H9 (cell line): ENCODE data around the gene SLC10A3. TPM values are rescaled to one million over a fixed set of nuclear protein-coding genes. Genes with fewer than 3 reads are reported as not detected.

ENCODE experiments used
- DNase-seq: peaks from one replicate; pipeline ENCODE4 v3.0.0-alpha.2; 2017
- H2AFZ ChIP-seq: one replicate; pipeline ENCODE4 v1.6.1; 2013; ENCODE audit warnings: mild to moderate bottlenecking, low read length, control low read depth, moderate library complexity
- H2AK5ac ChIP-seq: 2 replicates; pipeline ENCODE4 v1.6.1; 2013; ENCODE audit warnings: low read length, control low read depth, mixed read lengths; ENCODE audit not compliant: insufficient read length
- H2BK120ac ChIP-seq: one replicate; pipeline ENCODE4 v1.6.1; 2013; ENCODE audit warnings: low read depth, mild to moderate bottlenecking, low read length, control low read depth, inconsistent platforms; ENCODE audit not compliant: poor library complexity, severe bottlenecking
- H2BK12ac ChIP-seq: 2 replicates; pipeline ENCODE4 v1.6.1; 2013; ENCODE audit warnings: low read length, control low read depth, mixed read lengths, low read depth; ENCODE audit not compliant: insufficient read length
- H2BK15ac ChIP-seq: 2 replicates; pipeline ENCODE4 v1.6.1; 2013; ENCODE audit warnings: low read depth, low read length, control low read depth
- H2BK20ac ChIP-seq: one replicate; pipeline ENCODE4 v1.6.1; 2013; ENCODE audit warnings: low read depth, mild to moderate bottlenecking, low read length, control low read depth, inconsistent platforms; ENCODE audit not compliant: poor library complexity, severe bottlenecking
- H2BK5ac ChIP-seq: 2 replicates; pipeline ENCODE4 v1.6.1; 2013; ENCODE audit warnings: low read length, control low read depth, mixed read lengths; ENCODE audit not compliant: insufficient read length
- H3K14ac ChIP-seq: 2 replicates; pipeline ENCODE4 v1.6.1; 2013; ENCODE audit warnings: low read length, control low read depth; ENCODE audit not compliant: insufficient read depth
- H3K18ac ChIP-seq: 2 replicates; pipeline ENCODE4 v1.6.1; 2013; ENCODE audit warnings: low read depth, mild to moderate bottlenecking, mixed read lengths, low read length, control low read depth; ENCODE audit not compliant: insufficient read length
- H3K23ac ChIP-seq: 2 replicates; pipeline ENCODE4 v1.6.1; 2013; ENCODE audit warnings: low read length, control low read depth, mixed read lengths, low read depth; ENCODE audit not compliant: insufficient read length
- H3K23me2 ChIP-seq: 2 replicates; pipeline ENCODE4 v1.6.1; 2013; ENCODE audit warnings: low read depth, mild to moderate bottlenecking, mixed read lengths, low read length, control low read depth; ENCODE audit not compliant: insufficient read length, poor library complexity, severe bottlenecking
- H3K27ac ChIP-seq: 2 replicates; pipeline ENCODE4 v1.5.1; 2013; ENCODE audit warnings: low read length, control low read depth, mixed read lengths, low read depth; ENCODE audit not compliant: insufficient read length
- H3K27me3 ChIP-seq: 2 replicates; pipeline ENCODE4 v1.6.1; 2013; ENCODE audit warnings: low read length, control low read depth, inconsistent platforms; ENCODE audit not compliant: insufficient read depth
- H3K4ac ChIP-seq: 2 replicates; pipeline ENCODE4 v1.6.1; 2013; ENCODE audit warnings: low read depth, mild to moderate bottlenecking, control low read depth, inconsistent platforms, low read length, moderate library complexity
- H3K4me1 ChIP-seq: 2 replicates; pipeline ENCODE4 v1.6.1; 2013; ENCODE audit warnings: low read length, control low read depth, inconsistent platforms; ENCODE audit not compliant: insufficient read depth
- H3K4me2 ChIP-seq: 2 replicates; pipeline ENCODE4 v1.6.1; 2013; ENCODE audit warnings: low read length, control low read depth, mixed read lengths; ENCODE audit not compliant: insufficient read length, insufficient read depth
- H3K56ac ChIP-seq: 2 replicates; pipeline ENCODE4 v1.6.1; 2013; ENCODE audit warnings: low read depth, mild to moderate bottlenecking, mixed read lengths, low read length, control low read depth; ENCODE audit not compliant: insufficient read length
- H3K79me1 ChIP-seq: 2 replicates; pipeline ENCODE4 v1.6.1; 2013; ENCODE audit warnings: low read depth, mild to moderate bottlenecking, moderate library complexity, low read length, control low read depth, inconsistent platforms; ENCODE audit not compliant: insufficient read depth, poor library complexity, severe bottlenecking
- H3K79me2 ChIP-seq: 2 replicates; pipeline ENCODE4 v1.6.1; 2013; ENCODE audit warnings: low read length, control low read depth, inconsistent platforms; ENCODE audit not compliant: insufficient read depth
- H3K9ac ChIP-seq: 2 replicates; pipeline ENCODE4 v1.6.1; 2013; ENCODE audit warnings: low read length, control low read depth, mixed read lengths; ENCODE audit not compliant: insufficient read length; ENCODE audit errors: extremely low read depth
- H3K9me3 ChIP-seq: one replicate; pipeline ENCODE4 v1.6.1; 2013; ENCODE audit warnings: low read depth, low read length, inconsistent platforms; ENCODE audit not compliant: control insufficient read depth
- H3T11ph ChIP-seq: one replicate; pipeline ENCODE4 v1.6.1; 2013; ENCODE audit warnings: mild to moderate bottlenecking, low read length, control low read depth, inconsistent platforms
- H4K20me1 ChIP-seq: one replicate; pipeline ENCODE4 v1.6.1; 2013; ENCODE audit not compliant: control insufficient read depth, insufficient read length, insufficient read depth
- H4K5ac ChIP-seq: 2 replicates; pipeline ENCODE4 v1.6.1; 2013; ENCODE audit warnings: low read depth, mild to moderate bottlenecking, mixed read lengths, low read length, control low read depth; ENCODE audit not compliant: insufficient read length
- H4K8ac ChIP-seq: replicated peaks from 2 replicates; pipeline ENCODE4 v1.6.1; 2013; ENCODE audit warnings: low read length, control low read depth, mixed read lengths, low read depth; ENCODE audit not compliant: insufficient read length
- H4K91ac ChIP-seq: 2 replicates; pipeline ENCODE4 v1.6.1; 2013; ENCODE audit warnings: low read depth, mild to moderate bottlenecking, moderate library complexity, mixed read lengths, low read length, control low read depth; ENCODE audit not compliant: insufficient read length
- H3K27ac Mint-ChIP-seq, 3 experiments: 2 replicates in 2 of 3; 3 replicates in 1 of 3; pipeline ENCODE4 v1.8.0; 2020 to 2021; ENCODE audit warnings: mixed read lengths in 3 of 3, mild to moderate bottlenecking in 1 of 3, moderate library complexity in 1 of 3
- H3K27me3 Mint-ChIP-seq: 2 replicates; pipeline ENCODE4 v1.8.0; 2021; ENCODE audit warnings: low read depth, mild to moderate bottlenecking, moderate library complexity, mixed read lengths
- H3K36me3 Mint-ChIP-seq, 3 experiments: 2 replicates in 2 of 3; 3 replicates in 1 of 3; pipeline ENCODE4 v1.8.0; 2020 to 2021; ENCODE audit warnings: low read depth in 3 of 3, mixed read lengths in 3 of 3; ENCODE audit not compliant: insufficient read depth in 1 of 3
- H3K4me1 Mint-ChIP-seq, 2 experiments: 2 replicates each; pipeline ENCODE4 v1.8.0; 2020; ENCODE audit warnings: mixed read lengths in 2 of 2
- H3K4me3 Mint-ChIP-seq, 2 experiments: 2 replicates in 1 of 2; 3 replicates in 1 of 2; pipeline ENCODE4 v1.8.0; 2020 to 2021; ENCODE audit warnings: mild to moderate bottlenecking in 2 of 2, mixed read lengths in 2 of 2, moderate library complexity in 1 of 2
- H3K9me3 Mint-ChIP-seq, 2 experiments: 2 replicates in 1 of 2; 3 replicates in 1 of 2; pipeline ENCODE4 v1.8.0; 2020; ENCODE audit warnings: mild to moderate bottlenecking in 2 of 2, mixed read lengths in 2 of 2, moderate library complexity in 1 of 2
- CTCF ChIP-seq: fragments of 200-600 bp; sonication (generic); conservative IDR thresholded peaks from 3 replicates; pipeline ENCODE4 v1.8.0; 2021; ENCODE audit warnings: antibody characterized with exemption, mild to moderate bottlenecking
- WGBS: extraction: QIAGEN DNeasy Blood & Tissue Kit; methylation state at CpG from one replicate; pipeline ENCODE4 v1.1.7; 2013; ENCODE audit warnings: missing lambda C conversion rate, low lambda C conversion rate, mixed read lengths; ENCODE audit not compliant: insufficient read length; ENCODE audit errors: extremely low coverage; 5-methylcytosine and 5-hydroxymethylcytosine counted together
- total RNA-seq: library from RNA; stranded (reverse); gene quantifications from 2 replicates; pipeline ENCODE4 v1.2.1, GENCODE V29; 2021

SLC10A3 gene
- total RNA-seq, 1 experiment from 2014 or later = 8.8 TPM

- H4K20me1 ChIP-seq = no peaks in the 10 kb centered on the region
Measured at GRCh38 chrX:154532690-154533089, 42.3 kb upstream of the SLC10A3 start.

More at GRCh38 chrX:154532690-154533089, 42.3 kb upstream of the SLC10A3 start:
- no peak overlapping the region for H3T11ph ChIP-seq
- Mint-ChIP-seq H3K4me3 (no peak overlapping the region), H3K9me3 (peaks cover 66 to 74% of the 10 kb centered on the region in 2 experiments), H3K36me3 (peaks cover 22 to 57% (median 36%) of the 10 kb centered on the region in 3 experiments), H3K27ac (peak overlapping the region in 1 of 3 experiments; percentile 48; a peak in 1 of 7 replicates), H3K27me3 (peaks cover 9% of the 10 kb centered on the region), H3K4me1 (no peaks in the 10 kb centered on the region)
- no peaks in the 10 kb centered on the region for H3K4me1 ChIP-seq
- H3K18ac ChIP-seq = no peak overlapping the region
- H3K9ac ChIP-seq = no peak overlapping the region
- no peak overlapping the region for H2BK15ac ChIP-seq
- no peaks in the 10 kb centered on the region for H3K79me1 ChIP-seq
- no peak overlapping the region for H3K4ac ChIP-seq
- H3K14ac ChIP-seq = no peak overlapping the region
- no peak overlapping the region for H2BK12ac ChIP-seq
- H2AFZ ChIP-seq = no peak overlapping the region
- no CpG with 5 or more reads among the region's 23 CpGs for WGBS
- peaks cover 21% of the 10 kb centered on the region for H3K9me3 ChIP-seq
- no peak overlapping the region for H4K5ac ChIP-seq
- peaks cover 3% of the 10 kb centered on the region for H3K23me2 ChIP-seq
- H3K27me3 ChIP-seq = no peaks in the 10 kb centered on the region
- H2BK120ac ChIP-seq = no peak overlapping the region
- DNase-seq = no peak
- no peaks in the 10 kb centered on the region for H3K79me2 ChIP-seq
- H4K8ac ChIP-seq = no peak overlapping the region
- no peak overlapping the region for H3K23ac ChIP-seq
- no peak overlapping the region for H2BK5ac ChIP-seq
- H2AK5ac ChIP-seq = no peak overlapping the region
- no peak for TF ChIP-seq CTCF
- no peak overlapping the region for H4K91ac ChIP-seq
- no peak overlapping the region for H3K27ac ChIP-seq
- H3K4me2 ChIP-seq = no peak overlapping the region
- H3K56ac ChIP-seq = no peak overlapping the region
- no peak overlapping the region for H2BK20ac ChIP-seq
